ENCODE data around the gene CNTN4. TPM values are rescaled to one million over a fixed set of nuclear protein-coding genes. Genes with fewer than 3 reads are reported as not detected.

CNTN4 gene
- total and polyA plus RNA-seq, 5 experiments from 2014 or later = not detected

- Mint-ChIP-seq H3K36me3 (no peaks in the 10 kb centered on the region), H3K9me3 (no peaks in the 10 kb centered on the region), H3K4me3 (no peak overlapping the region), H3K4me1 (no peaks in the 10 kb centered on the region), H3K27ac (no peak overlapping the region), H3K27me3 (peaks cover 0 to 8% (median 6%) of the 10 kb centered on the region in 5 donors)
- ATAC-seq (no peak), DNase-seq (no peak)
- POLR2A ChIA-PET = no interaction called here
These were observed 741.2 kb downstream of the CNTN4 start for GRCh38 chr3:2839876-2840275.

- H3K27me3 Mint-ChIP-seq = peaks cover 0 to 8% (median 6%) of the 10 kb centered on the region in 5 donors
- no peaks in the 10 kb centered on the region for H3K4me1 Mint-ChIP-seq
- DNase-seq = no peak
- no peak overlapping the region for H3K4me3 Mint-ChIP-seq
- H3K36me3 Mint-ChIP-seq = no peaks in the 10 kb centered on the region
- H3K27ac Mint-ChIP-seq = no peak overlapping the region
- ATAC-seq = no peak
- peaks cover 0 to 2% (median 0%) of the 10 kb centered on the region in 9 donors for H3K9me3 Mint-ChIP-seq
- POLR2A ChIA-PET = no interaction called here
These were observed 748.6 kb downstream of the CNTN4 start for GRCh38 chr3:2847062-2847841.

- H3K4me1 Mint-ChIP-seq = no peaks in the 10 kb centered on the region
- POLR2A ChIA-PET = no interaction called here
- no peaks in the 10 kb centered on the region for H3K36me3 Mint-ChIP-seq
- ATAC-seq = no peak
- H3K27ac Mint-ChIP-seq = no peak overlapping the region
- H3K9me3 Mint-ChIP-seq = peaks cover 0 to 2% (median 0%) of the 10 kb centered on the region in 9 donors
- H3K27me3 Mint-ChIP-seq = peaks cover 0 to 6% (median 4%) of the 10 kb centered on the region in 5 donors
- H3K4me3 Mint-ChIP-seq = no peak overlapping the region
- no peak for DNase-seq
These were observed 750.4 kb downstream of the CNTN4 start for GRCh38 chr3:2849092-2849491.

- H3K4me3 Mint-ChIP-seq = no peak overlapping the region
- POLR2A ChIA-PET = no interaction called here
- no peak for DNase-seq
- no peaks in the 10 kb centered on the region for H3K36me3 Mint-ChIP-seq
- H3K27me3 Mint-ChIP-seq = peaks cover 0 to 2% (median 0%) of the 10 kb centered on the region in 5 donors
- peaks cover 0 to 2% (median 0%) of the 10 kb centered on the region in 9 donors for H3K9me3 Mint-ChIP-seq
- no peak for ATAC-seq
- no peak overlapping the region for H3K27ac Mint-ChIP-seq
- no peaks in the 10 kb centered on the region for H3K4me1 Mint-ChIP-seq
These were observed 752.0 kb downstream of the CNTN4 start for GRCh38 chr3:2850701-2851100.

GRCh38 chr3:2851361-2851760, 752.7 kb downstream of the CNTN4 start:
- H3K4me1 Mint-ChIP-seq = peaks cover 0 to 5% (median 3%) of the 10 kb centered on the region in 4 donors

DNA sequence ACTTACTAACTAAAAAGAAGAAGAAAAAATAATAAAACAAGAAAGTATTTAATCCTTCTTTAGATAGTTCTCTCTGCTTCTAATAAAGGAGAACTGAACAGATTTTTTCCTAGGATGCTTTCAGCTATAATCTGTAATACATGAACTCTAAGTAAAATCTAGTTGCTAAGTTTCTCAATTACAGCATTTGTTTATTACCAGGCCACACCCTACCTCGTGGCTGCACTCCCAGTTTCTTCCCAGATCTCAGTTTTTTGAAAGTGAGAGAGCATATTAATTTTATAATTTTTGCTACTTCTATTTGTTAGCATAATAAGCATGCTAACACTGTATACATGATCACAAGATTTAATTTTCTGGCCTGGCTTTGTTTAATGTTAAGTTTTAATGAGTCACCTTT, 753.2 kb downstream of the CNTN4 start:
- DNase-seq = no peak
- H3K36me3 Mint-ChIP-seq = no peaks in the 10 kb centered on the region

More at GRCh38 chr3:2851361-2851760, 752.7 kb downstream of the CNTN4 start:
- Mint-ChIP-seq H3K9me3 (peaks cover 0 to 2% (median 0%) of the 10 kb centered on the region in 9 donors), H3K4me3 (no peak overlapping the region), H3K27ac (no peak overlapping the region), H3K27me3 (peaks cover 0 to 2% (median 0%) of the 10 kb centered on the region in 5 donors), H3K36me3 (no peaks in the 10 kb centered on the region)
- ATAC-seq (no peak), DNase-seq (no peak)
- POLR2A ChIA-PET = no interaction called here

DNA sequence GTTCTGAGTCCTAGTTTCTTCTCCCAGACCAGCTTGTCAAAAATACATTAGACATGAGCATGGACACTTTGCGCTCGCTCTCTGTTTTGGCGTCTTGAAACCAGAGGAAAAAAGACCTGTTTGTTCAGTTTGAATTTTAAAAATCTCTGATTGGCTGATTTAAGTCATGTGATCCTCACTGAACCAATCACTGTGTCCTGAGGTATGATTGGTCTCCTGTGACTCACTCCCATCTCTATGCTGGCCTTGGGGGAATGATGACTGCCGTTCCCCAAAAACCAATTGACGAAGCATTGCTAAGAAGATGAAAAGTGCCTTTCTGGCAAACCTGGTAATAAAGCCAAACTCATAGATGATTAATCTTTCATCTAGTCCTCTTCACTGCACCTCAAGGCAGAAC, 755.0 kb downstream of the CNTN4 start:
- Mint-ChIP-seq H3K27me3 (peaks cover 0 to 4% (median 2%) of the 10 kb centered on the region in 5 donors), H3K36me3 (no peaks in the 10 kb centered on the region), H3K9me3 (no peaks in the 10 kb centered on the region), H3K4me1 (peaks cover 0 to 7% (median 5%) of the 10 kb centered on the region in 4 donors), H3K27ac (no peak overlapping the region), H3K4me3 (no peak overlapping the region)
- ATAC-seq (no peak), DNase-seq (no peak)
- POLR2A ChIA-PET = no interaction called here

More for the DNA sequence above, 753.2 kb downstream of the CNTN4 start:
- POLR2A ChIA-PET = no interaction called here
- Mint-ChIP-seq H3K27ac (no peak overlapping the region), H3K4me3 (no peak overlapping the region), H3K27me3 (peaks cover 0 to 2% (median 0%) of the 10 kb centered on the region in 5 donors), H3K9me3 (peaks cover 0 to 2% (median 0%) of the 10 kb centered on the region in 9 donors), H3K4me1 (peaks cover 0 to 7% (median 5%) of the 10 kb centered on the region in 4 donors)
- no peak for ATAC-seq

- POLR2A ChIA-PET = no interaction called here
- no peaks in the 10 kb centered on the region for H3K9me3 Mint-ChIP-seq
- peaks cover 0 to 7% (median 5%) of the 10 kb centered on the region in 4 donors for H3K4me1 Mint-ChIP-seq
- peaks cover 2 to 9% (median 4%) of the 10 kb centered on the region in 5 donors for H3K27me3 Mint-ChIP-seq
- ATAC-seq = no peak
- peak overlapping the region in 1 of 10 donors; percentile 7 for H3K27ac Mint-ChIP-seq
- no peak overlapping the region for H3K4me3 Mint-ChIP-seq
- H3K36me3 Mint-ChIP-seq = no peaks in the 10 kb centered on the region
- peak in 1 of 10 donors; percentile 2 for DNase-seq
These were observed 757.8 kb downstream of the CNTN4 start for GRCh38 chr3:2856138-2857133.

- no peak for DNase-seq
- POLR2A ChIA-PET = no interaction called here
- H3K27ac Mint-ChIP-seq = no peak overlapping the region
- H3K36me3 Mint-ChIP-seq = no peaks in the 10 kb centered on the region
- H3K9me3 Mint-ChIP-seq = no peaks in the 10 kb centered on the region
- H3K4me1 Mint-ChIP-seq = peaks cover 0 to 7% (median 5%) of the 10 kb centered on the region in 4 donors
- H3K4me3 Mint-ChIP-seq = no peak overlapping the region
- peaks cover 0 to 9% (median 4%) of the 10 kb centered on the region in 5 donors for H3K27me3 Mint-ChIP-seq
- no peak for ATAC-seq
These were observed 762.0 kb downstream of the CNTN4 start for GRCh38 chr3:2860626-2861025.

- H3K4me3 Mint-ChIP-seq = no peak overlapping the region
- no peaks in the 10 kb centered on the region for H3K9me3 Mint-ChIP-seq
- ATAC-seq (no peak), DNase-seq (no peak)
- H3K27me3 Mint-ChIP-seq = peaks cover 0 to 9% (median 4%) of the 10 kb centered on the region in 5 donors
- H3K36me3 Mint-ChIP-seq = no peaks in the 10 kb centered on the region
- POLR2A ChIA-PET = no interaction called here
- H3K27ac Mint-ChIP-seq = no peak overlapping the region
- peaks cover 0 to 6% (median 2%) of the 10 kb centered on the region in 4 donors for H3K4me1 Mint-ChIP-seq
These were observed 762.5 kb downstream of the CNTN4 start for GRCh38 chr3:2861120-2861519.

GRCh38 chr3:2861920-2862319, 763.3 kb downstream of the CNTN4 start:
- no peaks in the 10 kb centered on the region for H3K4me1 Mint-ChIP-seq
- DNase-seq = no peak
- H3K27ac Mint-ChIP-seq = no peak overlapping the region
- no peak for ATAC-seq
- H3K27me3 Mint-ChIP-seq = peaks cover 0 to 9% (median 4%) of the 10 kb centered on the region in 5 donors
- POLR2A ChIA-PET = no interaction called here
- H3K4me3 Mint-ChIP-seq = no peak overlapping the region
- H3K9me3 Mint-ChIP-seq = no peaks in the 10 kb centered on the region
- no peaks in the 10 kb centered on the region for H3K36me3 Mint-ChIP-seq

- Mint-ChIP-seq H3K27me3 (peaks cover 0 to 9% (median 4%) of the 10 kb centered on the region in 5 donors), H3K36me3 (no peaks in the 10 kb centered on the region), H3K4me1 (no peaks in the 10 kb centered on the region), H3K4me3 (no peak overlapping the region), H3K27ac (no peak overlapping the region), H3K9me3 (no peaks in the 10 kb centered on the region)
- POLR2A ChIA-PET = no interaction called here
- DNase-seq = no peak
- no peak for ATAC-seq
These were observed 763.7 kb downstream of the CNTN4 start for GRCh38 chr3:2862366-2862765.

DNA sequence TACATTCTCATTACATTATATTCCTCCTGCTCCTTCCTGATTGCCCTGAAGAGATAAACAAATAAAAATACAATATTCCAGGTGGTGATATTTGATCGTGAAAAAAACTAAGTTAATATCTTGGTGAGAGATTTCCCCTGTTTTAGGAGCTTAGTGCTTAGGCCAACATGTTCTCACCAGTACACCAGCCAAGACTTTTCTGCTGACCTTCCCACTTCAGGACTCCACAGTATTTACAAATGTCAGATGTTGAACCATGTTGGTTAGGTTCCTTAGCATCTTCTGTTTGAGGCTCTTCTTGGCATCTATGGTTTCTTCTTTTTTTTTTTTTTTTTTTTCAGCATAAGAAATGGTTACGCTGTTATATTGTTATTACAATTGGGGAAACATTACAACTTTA, 764.5 kb downstream of the CNTN4 start:
- no peaks in the 10 kb centered on the region for H3K4me1 Mint-ChIP-seq
- H3K36me3 Mint-ChIP-seq = no peaks in the 10 kb centered on the region
- H3K27ac Mint-ChIP-seq = no peak overlapping the region
- no peak overlapping the region for H3K4me3 Mint-ChIP-seq
- no peak for ATAC-seq
- H3K9me3 Mint-ChIP-seq = no peaks in the 10 kb centered on the region
- H3K27me3 Mint-ChIP-seq = peaks cover 0 to 11% (median 7%) of the 10 kb centered on the region in 5 donors
- POLR2A ChIA-PET = no interaction called here
- no peak for DNase-seq

All from naive thymus-derived CD8-positive, alpha-beta T cell (primary cell).